Pulmonary artery endothelial cell (primary cell): ENCODE results near the gene EEF1AKMT4. TPM values are rescaled to one million over a fixed set of nuclear protein-coding genes. Genes with fewer than 3 reads are reported as not detected.
"Not testable (repeated sequence)": the region's sequence is repeated elsewhere in the genome, so short reads cannot be mapped to it uniquely, and the experiment has no call there.

Experiments used
- DNase-seq: peaks from one replicate; pipeline ENCODE4 v3.0.0-alpha.2; 2011; ENCODE audit warnings: low read depth, low spot score
- total RNA-seq: library from RNA; depleted of rRNA; stranded (reverse); fragments of >200 nt; gene quantifications from 2 replicates; pipeline ENCODE4 v1.2.3, GENCODE V29; 2014

The EEF1AKMT4 gene
- total RNA-seq, 1 donor from 2014 or later: 4.3 TPM

GRCh38 chr3:184259878-184260723 lies 10.6 kb downstream of the EEF1AKMT4 start:
- no peak for DNase-seq

GRCh38 chr3:184260724-184261269 lies 11.3 kb downstream of the EEF1AKMT4 start:
- no peak for DNase-seq

- no peak for DNase-seq
Observed at GRCh38 chr3:184261270-184261853, 11.9 kb downstream of the EEF1AKMT4 start, which contains the start of gene CAMK2N2. Gene CAMK2N2 (minus strand): TSS chr3:184261553. CDS start chr3:184261285, 268 bp downstream.

GRCh38 chr3:184261854-184262763 lies 12.6 kb downstream of the EEF1AKMT4 start:
- no peak for DNase-seq

GRCh38 chr3:184262764-184263179 lies 13.3 kb downstream of the EEF1AKMT4 start:
- DNase-seq: no peak

- not testable (repeated sequence) for DNase-seq
Observed at GRCh38 chr3:184267249-184267648, 17.8 kb downstream of the EEF1AKMT4 start.

- DNase-seq: no peak
Observed at GRCh38 chr3:184272269-184272668, 22.8 kb downstream of the EEF1AKMT4 start.

GRCh38 chr3:184275381-184275701 lies 25.9 kb downstream of the EEF1AKMT4 start:
- no peak for DNase-seq

GRCh38 chr3:184275961-184276910 lies 26.8 kb downstream of the EEF1AKMT4 start, which contains the start of gene ECE2:
Gene ECE2 (plus strand): TSS chr3:184276022. CDS start chr3:184276154, 132 bp downstream.
- DNase-seq: no peak

- no peak for DNase-seq
Observed at GRCh38 chr3:184277366-184277765, 27.9 kb downstream of the EEF1AKMT4 start.

- DNase-seq: no peak
Observed at GRCh38 chr3:184282941-184283340, 33.5 kb downstream of the EEF1AKMT4 start.

GRCh38 chr3:184283681-184284080 lies 34.2 kb downstream of the EEF1AKMT4 start:
- DNase-seq: no peak

GRCh38 chr3:184284696-184285095 lies 35.2 kb downstream of the EEF1AKMT4 start:
- peak; percentile 64 for DNase-seq

- DNase-seq: no peak
Observed at GRCh38 chr3:184289426-184289938, 40.0 kb downstream of the EEF1AKMT4 start.

GRCh38 chr3:184290331-184290730 lies 40.9 kb downstream of the EEF1AKMT4 start:
- DNase-seq: no peak

- no peak for DNase-seq
Observed at GRCh38 chr3:184291044-184291737, 41.7 kb downstream of the EEF1AKMT4 start.

GRCh38 chr3:184291738-184292445 lies 42.4 kb downstream of the EEF1AKMT4 start:
- DNase-seq: no peak

- no peak for DNase-seq
Observed at GRCh38 chr3:184295771-184296170, 46.3 kb downstream of the EEF1AKMT4 start.

GRCh38 chr3:184296616-184297015 lies 47.1 kb downstream of the EEF1AKMT4 start:
- no peak for DNase-seq
